ENCODE results near the gene BLVRA. TPM values are rescaled to one million over a fixed set of nuclear protein-coding genes. Genes with fewer than 3 reads are reported as not detected.
A peak's percentile ranks its signal among the peaks of the same experiment; 100 is the strongest.

BLVRA gene
- total RNA-seq, 4 donors from 2014 or later, result 24.4 to 43.9 (median 29.2) TPM

DNA sequence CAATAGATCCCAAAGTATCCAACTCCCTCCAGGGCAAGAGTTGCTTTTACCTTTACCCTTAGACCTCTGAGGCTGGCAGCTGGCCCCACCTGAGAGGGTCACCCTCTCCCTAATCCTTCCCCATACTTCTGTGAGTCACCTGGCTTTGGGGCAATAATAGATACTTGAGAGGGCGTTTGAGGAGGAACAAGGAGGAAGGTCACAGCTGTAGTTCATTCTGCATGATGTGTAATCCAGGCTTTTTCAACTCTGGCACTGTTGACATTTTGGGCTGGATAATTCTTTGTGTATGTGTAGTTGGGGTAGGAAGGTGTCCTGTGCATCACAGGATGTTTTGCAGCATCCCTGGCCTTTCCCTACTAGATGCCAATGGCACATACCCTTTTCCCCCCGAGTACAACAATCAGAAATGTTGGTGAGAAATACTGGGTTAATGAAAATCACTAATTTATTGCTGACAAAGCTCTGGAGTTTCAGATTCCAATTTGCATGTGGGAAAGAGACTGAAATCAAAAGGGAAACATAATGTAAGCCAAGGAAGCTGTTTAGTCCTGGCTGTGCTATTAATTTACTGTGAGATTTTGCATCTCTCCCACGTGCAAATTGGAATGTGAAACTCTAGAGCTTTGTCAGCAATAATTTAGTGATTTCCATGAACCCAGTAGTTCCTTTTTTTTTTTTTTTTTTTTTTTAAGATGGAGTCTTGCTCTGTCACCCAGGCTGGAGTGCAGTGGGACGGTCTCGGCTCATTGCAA lies 3.6 kb downstream of the BLVRA start:
- WGBS, result 65% methylated on average over 5 of the region's 5 CpGs
- Histone ChIP-seq H3K27ac (no peak overlapping the region), H3K9me3 (no peaks in the 10 kb centered on the region), H3K36me3 (no peaks in the 10 kb centered on the region), H3K4me1 (peaks cover 42% of the 10 kb centered on the region), H3K4me3 (no peak overlapping the region), H3K27me3 (no peaks in the 10 kb centered on the region)
- TF ChIP-seq POLR2AphosphoS5 (IDR thresholded peaks at IDR 0.05), result no peak
- no peak for TF ChIP-seq POLR2A (IDR thresholded peaks at IDR 0.05)
- DNase-seq (ENCODE audit: low spot score in 2 of 2), result no peak

DNA sequence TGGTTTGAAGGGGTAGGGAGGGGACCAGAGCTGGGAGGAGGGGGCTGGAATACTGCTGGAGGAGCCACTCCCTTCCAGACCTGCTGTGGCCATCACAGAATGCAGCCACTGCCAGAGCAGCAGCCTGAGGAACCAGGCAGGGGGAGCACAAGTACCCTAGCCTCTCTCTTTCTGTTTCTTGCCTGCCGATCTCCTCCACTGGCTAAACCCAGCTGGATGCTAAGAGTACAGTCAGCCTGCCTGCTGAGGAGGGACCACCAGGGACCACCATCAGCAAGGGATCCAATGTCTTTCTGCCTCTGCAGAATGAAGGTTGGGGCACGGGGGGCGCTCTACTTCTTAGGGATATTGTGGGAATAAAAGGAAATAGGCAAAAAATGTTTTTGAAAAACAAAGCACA lies 4.7 kb downstream of the BLVRA start:
- no peak overlapping the region for H3K27ac ChIP-seq
- H3K4me1 ChIP-seq, result peaks cover 36% of the 10 kb centered on the region
- no peak overlapping the region for H3K4me3 ChIP-seq
- WGBS, result 85% methylated on average over 3 of the region's 3 CpGs
- no peaks in the 10 kb centered on the region for H3K36me3 ChIP-seq
- TF ChIP-seq EP300 (IDR thresholded peaks at IDR 0.05) (no peak), POLR2AphosphoS5 (IDR thresholded peaks at IDR 0.05) (no peak), POLR2A (IDR thresholded peaks at IDR 0.05) (no peak)
- TF ChIP-seq, protein P1, sequence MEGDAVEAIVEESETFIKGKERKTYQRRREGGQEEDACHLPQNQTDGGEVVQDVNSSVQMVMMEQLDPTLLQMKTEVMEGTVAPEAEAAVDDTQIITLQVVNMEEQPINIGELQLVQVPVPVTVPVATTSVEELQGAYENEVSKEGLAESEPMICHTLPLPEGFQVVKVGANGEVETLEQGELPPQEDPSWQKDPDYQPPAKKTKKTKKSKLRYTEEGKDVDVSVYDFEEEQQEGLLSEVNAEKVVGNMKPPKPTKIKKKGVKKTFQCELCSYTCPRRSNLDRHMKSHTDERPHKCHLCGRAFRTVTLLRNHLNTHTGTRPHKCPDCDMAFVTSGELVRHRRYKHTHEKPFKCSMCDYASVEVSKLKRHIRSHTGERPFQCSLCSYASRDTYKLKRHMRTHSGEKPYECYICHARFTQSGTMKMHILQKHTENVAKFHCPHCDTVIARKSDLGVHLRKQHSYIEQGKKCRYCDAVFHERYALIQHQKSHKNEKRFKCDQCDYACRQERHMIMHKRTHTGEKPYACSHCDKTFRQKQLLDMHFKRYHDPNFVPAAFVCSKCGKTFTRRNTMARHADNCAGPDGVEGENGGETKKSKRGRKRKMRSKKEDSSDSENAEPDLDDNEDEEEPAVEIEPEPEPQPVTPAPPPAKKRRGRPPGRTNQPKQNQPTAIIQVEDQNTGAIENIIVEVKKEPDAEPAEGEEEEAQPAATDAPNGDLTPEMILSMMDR (IDR thresholded peaks at IDR 0.05), result no peak
- H3K9me3 ChIP-seq, result no peaks in the 10 kb centered on the region
- no peak for DNase-seq (ENCODE audit: low spot score in 2 of 2)
- no peaks in the 10 kb centered on the region for H3K27me3 ChIP-seq

- no peak for TF ChIP-seq EP300 (IDR thresholded peaks at IDR 0.05)
- no peak for TF ChIP-seq POLR2A (IDR thresholded peaks at IDR 0.05)
- TF ChIP-seq, protein P1 (IDR thresholded peaks at IDR 0.05), result no peak
- TF ChIP-seq POLR2AphosphoS5 (IDR thresholded peaks at IDR 0.05), result no peak
- no peaks in the 10 kb centered on the region for H3K27me3 ChIP-seq
- H3K4me3 ChIP-seq, result no peak overlapping the region
- H3K9me3 ChIP-seq, result no peaks in the 10 kb centered on the region
- 49% methylated on average over 9 of the region's 9 CpGs for WGBS
- peaks cover 38% of the 10 kb centered on the region for H3K4me1 ChIP-seq
- H3K36me3 ChIP-seq, result no peaks in the 10 kb centered on the region
- H3K27ac ChIP-seq, result peak overlapping the region; percentile 38
- DNase-seq (ENCODE audit: low spot score in 2 of 2), result no peak
Observed at GRCh38 chr7:43764039-43764761, 5.7 kb downstream of the BLVRA start.

DNA sequence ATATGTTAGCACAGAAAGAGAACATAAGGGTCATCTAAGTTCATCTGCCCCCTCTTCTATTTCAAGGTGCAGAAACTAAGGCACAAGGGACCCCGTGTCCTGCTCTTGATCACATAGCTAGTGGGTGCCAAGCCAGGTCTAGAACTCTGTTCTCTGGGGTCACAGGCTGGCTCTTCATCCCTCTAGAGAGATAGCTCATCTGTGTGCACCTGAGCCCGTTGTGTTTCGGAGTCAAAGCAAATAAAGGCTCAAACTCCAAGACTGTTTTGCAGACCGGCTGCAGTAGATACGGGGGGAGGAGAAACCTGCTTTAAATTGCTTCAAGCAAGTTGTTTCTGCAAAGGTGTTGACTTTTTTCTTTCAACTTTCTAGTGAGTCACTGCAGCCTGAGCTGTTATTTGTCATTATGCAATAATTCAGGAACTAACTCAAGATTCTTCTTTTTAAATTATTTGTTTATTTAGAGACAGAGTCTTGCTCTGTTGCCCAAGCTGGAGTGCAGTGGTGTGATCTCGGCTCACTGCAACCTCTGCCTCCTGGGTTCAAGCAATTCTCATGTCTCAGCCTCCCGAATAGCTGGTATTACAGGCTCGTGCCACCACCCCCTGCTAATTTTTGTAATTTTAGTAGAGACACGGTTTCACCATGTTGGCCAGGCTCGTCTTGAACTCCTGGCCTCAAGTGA lies 6.5 kb downstream of the BLVRA start:
- H3K4me3 ChIP-seq, result no peak overlapping the region
- H3K36me3 ChIP-seq, result no peaks in the 10 kb centered on the region
- H3K4me1 ChIP-seq, result peaks cover 32% of the 10 kb centered on the region
- peak overlapping the region; percentile 38 for H3K27ac ChIP-seq
- no peak for DNase-seq (ENCODE audit: low spot score in 2 of 2)
- TF ChIP-seq EP300 (IDR thresholded peaks at IDR 0.05), result no peak
- H3K27me3 ChIP-seq, result no peaks in the 10 kb centered on the region
- 49% methylated on average over 10 of the region's 10 CpGs for WGBS
- H3K9me3 ChIP-seq, result no peaks in the 10 kb centered on the region

GRCh38 chr7:43766564-43766963 lies 8.1 kb downstream of the BLVRA start:
- H3K36me3 ChIP-seq, result no peaks in the 10 kb centered on the region
- no peaks in the 10 kb centered on the region for H3K27me3 ChIP-seq
- no peak for DNase-seq (ENCODE audit: low spot score in 2 of 2)
- H3K27ac ChIP-seq, result no peak overlapping the region
- WGBS, result 79% methylated on average over 8 of the region's 8 CpGs
- no peak for TF ChIP-seq POLR2A (IDR thresholded peaks at IDR 0.05)
- TF ChIP-seq POLR2AphosphoS5 (IDR thresholded peaks at IDR 0.05), result no peak
- no peak for TF ChIP-seq EP300 (IDR thresholded peaks at IDR 0.05)
- TF ChIP-seq, protein P1 (IDR thresholded peaks at IDR 0.05), result no peak
- H3K4me3 ChIP-seq, result no peak overlapping the region
- H3K9me3 ChIP-seq, result no peaks in the 10 kb centered on the region
- H3K4me1 ChIP-seq, result peaks cover 32% of the 10 kb centered on the region

DNA sequence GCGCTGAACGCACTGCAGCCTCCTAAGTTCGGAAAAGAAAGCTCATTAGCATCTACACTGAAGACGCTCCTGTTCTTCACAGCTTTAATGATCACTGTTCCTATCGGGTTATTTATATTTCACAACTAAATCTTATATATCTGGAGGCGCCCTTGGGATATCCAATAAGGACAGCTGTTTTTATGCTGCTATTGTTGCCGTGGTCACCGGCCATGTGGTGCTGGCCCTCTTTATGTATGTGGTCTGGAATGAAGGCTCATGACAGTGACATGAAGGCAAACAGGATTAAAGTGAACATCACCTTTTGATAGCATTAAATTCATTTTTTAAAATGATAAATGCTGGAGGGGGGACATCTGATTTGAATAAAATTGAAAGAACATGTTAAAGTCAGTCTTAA lies 8.8 kb downstream of the BLVRA start:
- TF ChIP-seq POLR2A (IDR thresholded peaks at IDR 0.05) (no peak), POLR2AphosphoS5 (IDR thresholded peaks at IDR 0.05) (no peak), EP300 (IDR thresholded peaks at IDR 0.05) (no peak)
- TF ChIP-seq, protein P1 (IDR thresholded peaks at IDR 0.05), result no peak
- 86% methylated on average over 8 of the region's 8 CpGs for WGBS
- peaks cover 25% of the 10 kb centered on the region for H3K4me1 ChIP-seq

More for the DNA sequence above, 8.8 kb downstream of the BLVRA start:
- Histone ChIP-seq H3K27ac (no peak overlapping the region), H3K36me3 (peaks cover 6% of the 10 kb centered on the region), H3K27me3 (no peaks in the 10 kb centered on the region), H3K4me3 (no peak overlapping the region), H3K9me3 (no peaks in the 10 kb centered on the region)
- DNase-seq (ENCODE audit: low spot score in 2 of 2), result no peak

All from suprapubic skin (tissue), 4 donors.